NCI-H2081 (cell line): ENCODE measurements around the gene CCDC97.
"Not testable (repeated sequence)": the region's sequence is repeated elsewhere in the genome, so short reads cannot be mapped to it uniquely, and the experiment has no call there.

ENCODE experiments used
- DNase-seq, 2 experiments: peaks; one replicate each; lab custom pipeline; 2025; lab: John Stamatoyannopoulos, UW

The CCDC97 gene

GRCh38 chr19:41339936-41340335 is 30.0 kb downstream of the CCDC97 start:
- DNase-seq: no peak

GRCh38 chr19:41341669-41342490 is 31.9 kb downstream of the CCDC97 start:
- no peak for DNase-seq

GRCh38 chr19:41344162-41344561 is 34.2 kb downstream of the CCDC97 start:
- no peak for DNase-seq

- not testable (repeated sequence) for DNase-seq
Observed at GRCh38 chr19:41346916-41347315, 36.9 kb downstream of the CCDC97 start.

GRCh38 chr19:41350735-41351338 is 40.9 kb downstream of the CCDC97 start:
- DNase-seq: no peak

GRCh38 chr19:41351339-41352245 is 41.6 kb downstream of the CCDC97 start:
- DNase-seq: no peak

- DNase-seq: no peak
Observed at GRCh38 chr19:41352279-41352608, 42.3 kb downstream of the CCDC97 start.

- DNase-seq: no peak
Observed at GRCh38 chr19:41352609-41353465, 42.9 kb downstream of the CCDC97 start.

GRCh38 chr19:41353466-41354342 is 43.7 kb downstream of the CCDC97 start, which contains the start of gene TGFB1:
TSS of gene TGFB1 (minus strand) at chr19:41353922. CDS start at chr19:41353044, 878 bp downstream.
- no peak for DNase-seq

- no peak for DNase-seq
Observed at GRCh38 chr19:41354343-41354953, 44.5 kb downstream of the CCDC97 start.

- no peak for DNase-seq
Observed at GRCh38 chr19:41355035-41355434, 45.1 kb downstream of the CCDC97 start.

- DNase-seq: no peak
Observed at GRCh38 chr19:41355802-41356201, 45.8 kb downstream of the CCDC97 start.

GRCh38 chr19:41356984-41357739 is 47.2 kb downstream of the CCDC97 start:
- DNase-seq: no peak

- no peak for DNase-seq
Observed at GRCh38 chr19:41357746-41358145, 47.8 kb downstream of the CCDC97 start.

GRCh38 chr19:41359741-41360140 is 49.8 kb downstream of the CCDC97 start:
- no peak for DNase-seq

- no peak for DNase-seq
Observed at GRCh38 chr19:41362143-41362847, 52.3 kb downstream of the CCDC97 start.

GRCh38 chr19:41363371-41363752 is 53.4 kb downstream of the CCDC97 start:
- DNase-seq: no peak

- peak; percentile 97 to 98 for DNase-seq
Observed at GRCh38 chr19:41363753-41364523, 54.0 kb downstream of the CCDC97 start, which contains the start of gene B9D2. TSS of gene B9D2 (minus strand) at chr19:41364149. CDS start at chr19:41363519, 630 bp downstream.
